ENCODE results near the gene LPCAT1.

Gene LPCAT1

GRCh38 chr5:1419476-1420210, 104.1 kb downstream of the LPCAT1 start:
- no peak for DNase-seq

- no peak for DNase-seq
Measured at GRCh38 chr5:1418921-1419280, 104.9 kb downstream of the LPCAT1 start.

GRCh38 chr5:1418238-1418920, 105.4 kb downstream of the LPCAT1 start:
- DNase-seq, result no peak

GRCh38 chr5:1417586-1418225, 106.1 kb downstream of the LPCAT1 start:
- DNase-seq, result no peak

- DNase-seq, result no peak
Measured at GRCh38 chr5:1416856-1417469, 106.8 kb downstream of the LPCAT1 start.

GRCh38 chr5:1415626-1416360, 108.0 kb downstream of the LPCAT1 start:
- DNase-seq, result no peak

- DNase-seq, result no peak
Measured at GRCh38 chr5:1415059-1415425, 108.7 kb downstream of the LPCAT1 start.

- no peak for DNase-seq
Measured at GRCh38 chr5:1414311-1415058, 109.3 kb downstream of the LPCAT1 start.

GRCh38 chr5:1413611-1414241, 110.0 kb downstream of the LPCAT1 start:
- DNase-seq, result no peak

- DNase-seq, result no peak
Measured at GRCh38 chr5:1413211-1413610, 110.5 kb downstream of the LPCAT1 start.

GRCh38 chr5:1412621-1413020, 111.1 kb downstream of the LPCAT1 start:
- no peak for DNase-seq

- DNase-seq, result no peak
Measured at GRCh38 chr5:1412163-1412562, 111.6 kb downstream of the LPCAT1 start.

All from stimulated activated CD4-positive, alpha-beta T cell treated with anti-CD3 and anti-CD28 coated beads, Interleukin-4, amount 100 ng/mL, for 1 hour (primary cell).